Uterus (tissue), 2 donors: ENCODE measurements around the gene TMEM150C.

Source experiments
- POLR2A ChIP-seq, 2 donors: fragments of 450-650 bp; IDR thresholded peaks; one replicate each; pipeline ENCODE4 v1.6.1; 2016; ENCODE audit warnings: antibody characterized with exemption in 2 of 2, mild to moderate bottlenecking in 1 of 2, moderate library complexity in 1 of 2
- TF ChIP-seq, protein P1 (sequence below), 4 experiments: fragments of 200-600 bp in 2 of 4; fragments of 450-650 bp in 2 of 4; sonication (generic) in 2 of 4; IDR thresholded peaks; one replicate each; pipeline ENCODE4 v1.5.1; 2016 to 2019; ENCODE audit warnings: antibody characterized with exemption in 4 of 4, mild to moderate bottlenecking in 2 of 4, moderate library complexity in 1 of 4

- TF ChIP-seq, protein P1, sequence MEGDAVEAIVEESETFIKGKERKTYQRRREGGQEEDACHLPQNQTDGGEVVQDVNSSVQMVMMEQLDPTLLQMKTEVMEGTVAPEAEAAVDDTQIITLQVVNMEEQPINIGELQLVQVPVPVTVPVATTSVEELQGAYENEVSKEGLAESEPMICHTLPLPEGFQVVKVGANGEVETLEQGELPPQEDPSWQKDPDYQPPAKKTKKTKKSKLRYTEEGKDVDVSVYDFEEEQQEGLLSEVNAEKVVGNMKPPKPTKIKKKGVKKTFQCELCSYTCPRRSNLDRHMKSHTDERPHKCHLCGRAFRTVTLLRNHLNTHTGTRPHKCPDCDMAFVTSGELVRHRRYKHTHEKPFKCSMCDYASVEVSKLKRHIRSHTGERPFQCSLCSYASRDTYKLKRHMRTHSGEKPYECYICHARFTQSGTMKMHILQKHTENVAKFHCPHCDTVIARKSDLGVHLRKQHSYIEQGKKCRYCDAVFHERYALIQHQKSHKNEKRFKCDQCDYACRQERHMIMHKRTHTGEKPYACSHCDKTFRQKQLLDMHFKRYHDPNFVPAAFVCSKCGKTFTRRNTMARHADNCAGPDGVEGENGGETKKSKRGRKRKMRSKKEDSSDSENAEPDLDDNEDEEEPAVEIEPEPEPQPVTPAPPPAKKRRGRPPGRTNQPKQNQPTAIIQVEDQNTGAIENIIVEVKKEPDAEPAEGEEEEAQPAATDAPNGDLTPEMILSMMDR (IDR thresholded peaks at IDR 0.05), result no peak
- no peak for TF ChIP-seq POLR2A (IDR thresholded peaks at IDR 0.05)
Measured at GRCh38 chr4:82467471-82467870, 94.3 kb downstream of the TMEM150C start.
